ENCODE measurements around the gene YWHAQ. TPM values are rescaled to one million over a fixed set of nuclear protein-coding genes. Genes with fewer than 3 reads are reported as not detected.
A peak's percentile ranks its signal among the peaks of the same experiment; 100 is the strongest.

YWHAQ gene
- total and polyA plus RNA-seq, 9 of the 15 experiments (the other 6 are each of a cell fraction or from before 2014, with no cell fraction given): 63.1 to 359 (median 203) TPM

- TF ChIP-seq CTCFL (IDR thresholded peaks at IDR 0.05; ENCODE audit: borderline replicate concordance, insufficient read depth, low read depth, low read length, poor library complexity, severe bottlenecking): no peak
- peak; percentile 84 for TF ChIP-seq TFE3 (CRISPR knock-in tag; IDR thresholded peaks at IDR 0.05)
- TF ChIP-seq BMI1 (IDR thresholded peaks at IDR 0.05; ENCODE audit: low read length): no peak
- TF ChIP-seq TCF3 (CRISPR knock-in tag; IDR thresholded peaks at IDR 0.05): peak; percentile 30; the same call in 1 of the 2 replicates
- no peak for TF ChIP-seq UBTF (IDR thresholded peaks at IDR 0.05; ENCODE audit: borderline replicate concordance in 1 of 2, low read depth in 2 of 2, low read length in 2 of 2)
- TF ChIP-seq, protein P1, sequence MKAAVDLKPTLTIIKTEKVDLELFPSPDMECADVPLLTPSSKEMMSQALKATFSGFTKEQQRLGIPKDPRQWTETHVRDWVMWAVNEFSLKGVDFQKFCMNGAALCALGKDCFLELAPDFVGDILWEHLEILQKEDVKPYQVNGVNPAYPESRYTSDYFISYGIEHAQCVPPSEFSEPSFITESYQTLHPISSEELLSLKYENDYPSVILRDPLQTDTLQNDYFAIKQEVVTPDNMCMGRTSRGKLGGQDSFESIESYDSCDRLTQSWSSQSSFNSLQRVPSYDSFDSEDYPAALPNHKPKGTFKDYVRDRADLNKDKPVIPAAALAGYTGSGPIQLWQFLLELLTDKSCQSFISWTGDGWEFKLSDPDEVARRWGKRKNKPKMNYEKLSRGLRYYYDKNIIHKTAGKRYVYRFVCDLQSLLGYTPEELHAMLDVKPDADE (conservative IDR thresholded peaks at IDR 0.05; ENCODE audit: control insufficient read depth, low read depth, low read length): no peak
- TF ChIP-seq SMAD4 (CRISPR knock-in tag; conservative IDR thresholded peaks at IDR 0.05): 0 out of 2 replicates have a peak, but pooled peaks have one; percentile 32
- TF ChIP-seq L3MBTL2 (IDR thresholded peaks at IDR 0.05): peak; percentile 60
- peak; percentile 77 for TF ChIP-seq RAD51 (IDR thresholded peaks at IDR 0.05; ENCODE audit: borderline replicate concordance, low read depth)
- TF ChIP-seq, protein P2, sequence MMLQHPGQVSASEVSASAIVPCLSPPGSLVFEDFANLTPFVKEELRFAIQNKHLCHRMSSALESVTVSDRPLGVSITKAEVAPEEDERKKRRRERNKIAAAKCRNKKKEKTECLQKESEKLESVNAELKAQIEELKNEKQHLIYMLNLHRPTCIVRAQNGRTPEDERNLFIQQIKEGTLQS (IDR thresholded peaks at IDR 0.05): no peak
- TF ChIP-seq, protein P2 (CRISPR knock-in tag; conservative IDR thresholded peaks at IDR 0.05): 0 out of 2 replicates have a peak, but pooled peaks have one; percentile 29
- peak; percentile 50; the same call in 1 of the 2 replicates for TF ChIP-seq TEAD4 (IDR thresholded peaks at IDR 0.05; ENCODE audit: low read length)
- TF ChIP-seq TEAD4 (CRISPR knock-in tag; IDR thresholded peaks at IDR 0.05; ENCODE audit: borderline replicate concordance): no peak
- TF ChIP-seq ATF2 (CRISPR knock-in tag; IDR thresholded peaks at IDR 0.05): no peak
- TF ChIP-seq SAFB2 (IDR thresholded peaks at IDR 0.05; ENCODE audit: borderline replicate concordance, low read depth, low read length, severe bottlenecking): no peak
Observed at GRCh38 chr2:9639740-9640343, 9.0 kb upstream of the YWHAQ start (continued).

All from K562 (cell line).